ENCODE data around the gene TTC7B. TPM values are rescaled to one million over a fixed set of nuclear protein-coding genes. Genes with fewer than 3 reads are reported as not detected.

Gene TTC7B
- total RNA-seq, 4 donors from 2014 or later = 8.4 to 11.2 (median 9.2) TPM

- Histone ChIP-seq H3K9me3 (no peaks in the 10 kb centered on the region), H3K36me3 (no peaks in the 10 kb centered on the region), H3K4me3 (no peak overlapping the region), H3K27ac (no peak overlapping the region), H3K4me1 (no peaks in the 10 kb centered on the region), H3K27me3 (no peaks in the 10 kb centered on the region)
- in situ Hi-C loops (cut with MboI; ENCODE audit: low pct_ligation_motif_present in 1 of 4, low pct_unique_long_range_greater_than_20kb in 1 of 4, low sequenced_read_pairs in 3 of 4) = no loop called here
- intact Hi-C loops (cut with DNase I; ENCODE audit: low total_unique reads) = no loop called here
- TF ChIP-seq POLR2A (IDR thresholded peaks at IDR 0.05) (no peak), POLR2AphosphoS5 (IDR thresholded peaks at IDR 0.05) (no peak), EP300 (IDR thresholded peaks at IDR 0.05; ENCODE audit: low read depth) (no peak), CTCF (IDR thresholded peaks at IDR 0.05) (no peak)
- no peak for DNase-seq
- WGBS, 2 donors (ENCODE audit: low coverage in 1 of 2) = 79 to 100% methylated on average over 1 to 10 of the region's 10 CpGs
Measured at GRCh38 chr14:90587918-90588317, 228.3 kb downstream of the TTC7B start.

- TF ChIP-seq CTCF (IDR thresholded peaks at IDR 0.05) (no peak), POLR2A (IDR thresholded peaks at IDR 0.05) (no peak), EP300 (IDR thresholded peaks at IDR 0.05; ENCODE audit: low read depth) (no peak), POLR2AphosphoS5 (IDR thresholded peaks at IDR 0.05) (no peak)
- H3K9me3 ChIP-seq = no peaks in the 10 kb centered on the region
- no peak overlapping the region for H3K27ac ChIP-seq
- 94 to 100% methylated on average over 1 to 6 of the region's 6 CpGs for whole genome bisulfite sequencing, 2 donors (ENCODE audit: low coverage in 1 of 2)
- no peak overlapping the region for H3K4me3 ChIP-seq
- H3K36me3 ChIP-seq = no peaks in the 10 kb centered on the region
- intact Hi-C loops (cut with DNase I; ENCODE audit: low total_unique reads) (no loop called here), in situ Hi-C loops (cut with MboI; ENCODE audit: low pct_ligation_motif_present in 1 of 4, low pct_unique_long_range_greater_than_20kb in 1 of 4, low sequenced_read_pairs in 3 of 4) (no loop called here)
- H3K4me1 ChIP-seq = no peaks in the 10 kb centered on the region
- DNase-seq = no peak
- H3K27me3 ChIP-seq = no peaks in the 10 kb centered on the region
Measured at GRCh38 chr14:90587252-90587910, 228.8 kb downstream of the TTC7B start.

GRCh38 chr14:90585106-90585505, 231.1 kb downstream of the TTC7B start:
- no peak for DNase-seq
- no peaks in the 10 kb centered on the region for H3K27me3 ChIP-seq
- H3K27ac ChIP-seq = no peak overlapping the region
- H3K4me3 ChIP-seq = no peak overlapping the region
- no peak for TF ChIP-seq EP300 (IDR thresholded peaks at IDR 0.05; ENCODE audit: low read depth)
- no peak for TF ChIP-seq POLR2A (IDR thresholded peaks at IDR 0.05)
- TF ChIP-seq CTCF (IDR thresholded peaks at IDR 0.05) = no peak
- TF ChIP-seq POLR2AphosphoS5 (IDR thresholded peaks at IDR 0.05) = no peak
- intact Hi-C loops (cut with DNase I; ENCODE audit: low total_unique reads) = no loop called here
- no peaks in the 10 kb centered on the region for H3K4me1 ChIP-seq
- no peaks in the 10 kb centered on the region for H3K36me3 ChIP-seq
- H3K9me3 ChIP-seq = no peaks in the 10 kb centered on the region
- 85 to 88% methylated on average over 5 to 8 of the region's 8 CpGs for WGBS, 2 donors (ENCODE audit: low coverage in 1 of 2)
- in situ Hi-C loops (cut with MboI; ENCODE audit: low pct_ligation_motif_present in 1 of 4, low pct_unique_long_range_greater_than_20kb in 1 of 4, low sequenced_read_pairs in 3 of 4) = no loop called here

- in situ Hi-C loops (cut with MboI; ENCODE audit: low pct_ligation_motif_present in 1 of 4, low pct_unique_long_range_greater_than_20kb in 1 of 4, low sequenced_read_pairs in 3 of 4) = no loop called here
- Histone ChIP-seq H3K36me3 (no peaks in the 10 kb centered on the region), H3K4me1 (no peaks in the 10 kb centered on the region), H3K9me3 (no peaks in the 10 kb centered on the region), H3K4me3 (no peak overlapping the region), H3K27ac (no peak overlapping the region), H3K27me3 (no peaks in the 10 kb centered on the region)
- TF ChIP-seq POLR2AphosphoS5 (IDR thresholded peaks at IDR 0.05) (no peak), EP300 (IDR thresholded peaks at IDR 0.05; ENCODE audit: low read depth) (no peak), CTCF (IDR thresholded peaks at IDR 0.05) (no peak), POLR2A (IDR thresholded peaks at IDR 0.05) (no peak)
- 92 to 100% methylated on average over 3 to 12 of the region's 12 CpGs for WGBS, 2 donors (ENCODE audit: low coverage in 1 of 2)
- DNase-seq = no peak
- intact Hi-C loops (cut with DNase I; ENCODE audit: low total_unique reads) = no loop called here
Measured at GRCh38 chr14:90583916-90584605, 232.2 kb downstream of the TTC7B start.
